H1 (cell line): ENCODE measurements around the gene SLC37A3. TPM values are rescaled to one million over a fixed set of nuclear protein-coding genes. Genes with fewer than 3 reads are reported as not detected.

Experiments used
- ASH2L ChIP-seq: fragments of 200-600, 300-600 bp; sonication (generic); IDR thresholded peaks from one replicate; pipeline ENCODE4 v1.7.1; 2017; ENCODE audit warnings: low read length
- BRCA1 ChIP-seq: IDR thresholded peaks from 2 replicates; pipeline ENCODE4 v1.6.1; 2012; ENCODE audit warnings: low read depth, low read length, improper control_type of control experiment
- CTBP2 ChIP-seq: IDR thresholded peaks from 2 replicates; pipeline ENCODE4 v1.7.0; 2011; ENCODE audit warnings: borderline replicate concordance, mild to moderate bottlenecking, moderate library complexity, mixed read lengths, low read length; ENCODE audit not compliant: insufficient read depth, insufficient read length
- FOSL1 ChIP-seq: IDR thresholded peaks from 2 replicates; pipeline ENCODE4 v1.6.1; 2011; ENCODE audit warnings: mild to moderate bottlenecking, low read depth, low read length, moderate library complexity; ENCODE audit not compliant: insufficient read depth
- GABPA ChIP-seq: IDR thresholded peaks from 2 replicates; pipeline ENCODE4 v1.6.1; 2011; ENCODE audit warnings: mild to moderate bottlenecking, low read length, moderate library complexity, borderline replicate concordance; ENCODE audit not compliant: insufficient read depth
- KDM1A ChIP-seq: fragments of 200-600, 300-600 bp; sonication (generic); IDR thresholded peaks from 2 replicates; pipeline ENCODE4 v1.7.1; 2016; ENCODE audit warnings: mild to moderate bottlenecking, low read length, borderline replicate concordance
- POLR2AphosphoS5 ChIP-seq: IDR thresholded peaks from 2 replicates; pipeline ENCODE4 v1.6.1; 2011; ENCODE audit warnings: low read depth, low read length
- SIRT6 ChIP-seq: IDR thresholded peaks from one replicate; pipeline ENCODE4 v1.7.1; 2012; ENCODE audit warnings: low read length, inconsistent platforms
- SP4 ChIP-seq: IDR thresholded peaks from 2 replicates; pipeline ENCODE4 v1.6.1; 2012; ENCODE audit warnings: low read length, inconsistent platforms
- YY1 ChIP-seq: IDR thresholded peaks from 2 replicates; pipeline ENCODE4 v1.6.1; 2011; ENCODE audit warnings: low read depth, mild to moderate bottlenecking, low read length
- polyA plus RNA-seq, 7 experiments: library from polyadenylated mRNA; depleted of rRNA in 3 of 7; stranded (reverse) in 5 of 7; unstranded in 2 of 7; fragments of >200 nt in 5 of 7; fragments of 200-250 nt in 2 of 7; gene quantifications; 1 replicate in 5 of 7; 2 replicates in 1 of 7; 4 replicates in 1 of 7; pipeline versions ENCODE4 v1.2.1 to v1.2.3, GENCODE V29; 2011 to 2013; ENCODE audit warnings: missing spikeins in 2 of 7, mixed read lengths in 2 of 7
- total RNA-seq: library from RNA; stranded (reverse); fragmentation: NEBNext Ultra II Directional; extraction: Animal tissue kit (Norgen Biotek cat#: 25700); gene quantifications from 2 replicates; pipeline ENCODE4 v1.2.1, GENCODE V29; 2021
- TF ChIP-seq, protein P1 (sequence below): IDR thresholded peaks from 2 replicates; pipeline ENCODE4 v1.6.1; 2012; ENCODE audit warnings: low read length, inconsistent platforms

SLC37A3 gene
- total and polyA plus RNA-seq, 2 of the 8 experiments (the other 6 are each of a cell fraction or from before 2014, with no cell fraction given) = 58.2 to 71.0 TPM

DNA sequence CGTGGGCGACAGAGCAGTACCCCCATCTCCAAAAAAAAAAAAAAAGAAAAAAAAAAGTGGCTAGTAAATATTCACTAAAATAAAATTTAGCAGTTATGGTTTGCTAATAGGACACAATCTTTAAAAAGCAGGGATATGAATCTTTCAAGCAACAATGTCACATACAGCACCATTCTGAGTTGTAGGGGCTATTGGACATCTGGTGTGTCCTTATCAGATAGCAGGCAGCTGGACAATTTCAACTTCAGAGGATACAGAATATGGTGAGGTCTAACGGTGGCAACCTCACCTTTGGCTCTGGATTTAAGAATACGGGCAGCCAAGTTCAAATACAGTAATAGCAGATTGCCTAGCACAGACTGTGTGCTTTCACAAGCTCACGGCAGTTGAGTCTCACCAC, 51.1 kb downstream of the SLC37A3 start (continued):
- no peak for TF ChIP-seq FOSL1
- no peak for TF ChIP-seq BRCA1
- TF ChIP-seq KDM1A = no peak
- no peak for TF ChIP-seq SIRT6
- no peak for TF ChIP-seq SP4
- no peak for TF ChIP-seq POLR2AphosphoS5
- no peak for TF ChIP-seq YY1
- TF ChIP-seq, protein P1, sequence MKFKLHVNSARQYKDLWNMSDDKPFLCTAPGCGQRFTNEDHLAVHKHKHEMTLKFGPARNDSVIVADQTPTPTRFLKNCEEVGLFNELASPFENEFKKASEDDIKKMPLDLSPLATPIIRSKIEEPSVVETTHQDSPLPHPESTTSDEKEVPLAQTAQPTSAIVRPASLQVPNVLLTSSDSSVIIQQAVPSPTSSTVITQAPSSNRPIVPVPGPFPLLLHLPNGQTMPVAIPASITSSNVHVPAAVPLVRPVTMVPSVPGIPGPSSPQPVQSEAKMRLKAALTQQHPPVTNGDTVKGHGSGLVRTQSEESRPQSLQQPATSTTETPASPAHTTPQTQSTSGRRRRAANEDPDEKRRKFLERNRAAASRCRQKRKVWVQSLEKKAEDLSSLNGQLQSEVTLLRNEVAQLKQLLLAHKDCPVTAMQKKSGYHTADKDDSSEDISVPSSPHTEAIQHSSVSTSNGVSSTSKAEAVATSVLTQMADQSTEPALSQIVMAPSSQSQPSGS = no peak
- TF ChIP-seq CTBP2 = no peak
- TF ChIP-seq ASH2L = no peak
- no peak for TF ChIP-seq GABPA
- TF ChIP-seq, all 59 proteins: peak for 0
